K562 (cell line): Measurements from ENCODE around the gene ADM2. TPM values are rescaled to one million over a fixed set of nuclear protein-coding genes. Genes with fewer than 3 reads are reported as not detected.

ENCODE experiments used
- AFF4 ChIP-seq: sonication (generic); formaldehyde crosslinking; IDR thresholded peaks from 2 replicates; pipeline ENCODE4 v1.8.0; 2023; ENCODE audit warnings: mild to moderate bottlenecking, missing genetic modification reagents
- BRF2 ChIP-seq: IDR thresholded peaks from 3 replicates; pipeline ENCODE4 v1.6.1; 2011; ENCODE audit warnings: borderline replicate concordance, mild to moderate bottlenecking; ENCODE audit not compliant: insufficient read length, insufficient read depth
- EHMT2 ChIP-seq: fragments of 450-650 bp; IDR thresholded peaks from 2 replicates; pipeline ENCODE4 v1.6.1; 2018; ENCODE audit warnings: antibody characterized with exemption
- ESRRB ChIP-seq: fragments of 250-450 bp; sonication (Bioruptor Pico); IDR thresholded peaks from 2 replicates; pipeline ENCODE4 v1.5.0; 2020; ENCODE audit warnings: mild to moderate bottlenecking, moderate library complexity, borderline replicate concordance
- HMGN3 ChIP-seq: IDR thresholded peaks from 2 replicates; pipeline ENCODE4 v1.6.1; 2011; ENCODE audit warnings: borderline replicate concordance, low read depth, mild to moderate bottlenecking, mixed read lengths, low read length; ENCODE audit not compliant: insufficient read length; ENCODE audit errors: extremely low read depth
- PATZ1 ChIP-seq: fragments of 250-450 bp; sonication (Bioruptor Pico); IDR thresholded peaks from 2 replicates; pipeline ENCODE4 v1.5.0; 2020; ENCODE audit warnings: mild to moderate bottlenecking, borderline replicate concordance
- RAD51 ChIP-seq: fragments of 450-650 bp; IDR thresholded peaks from 2 replicates; pipeline ENCODE4 v1.7.1; 2016; ENCODE audit warnings: low read depth, mild to moderate bottlenecking, borderline replicate concordance
- RBFOX2 ChIP-seq: fragments of 200-400 bp; formaldehyde crosslinking; IDR thresholded peaks from 2 replicates; pipeline ENCODE4 v1.6.1; 2017; ENCODE audit warnings: low read depth, mild to moderate bottlenecking, low read length, moderate library complexity
- TARDBP ChIP-seq: fragments of 450-650 bp; IDR thresholded peaks from 2 replicates; pipeline ENCODE4 v1.6.1; 2016
- ZMIZ1 ChIP-seq, 2 experiments: fragments of 150-350 bp in 1 of 2; IDR thresholded peaks; 2 replicates each; pipeline ENCODE4 v1.6.1; 2012 to 2016; ENCODE audit warnings: low read depth in 2 of 2, low read length in 2 of 2, mild to moderate bottlenecking in 1 of 2, moderate library complexity in 1 of 2
- ZNF134 ChIP-seq: fragments of 250-450 bp; sonication (Bioruptor Pico); conservative IDR thresholded peaks from 2 replicates; pipeline ENCODE4 v1.4.0; 2020
- ZNF395 ChIP-seq: fragments of 200-800 bp; sonication (Bioruptor generic); IDR thresholded peaks from 2 replicates; pipeline ENCODE4 v1.6.1; 2017; ENCODE audit warnings: missing genetic modification characterization, missing compliant biosample characterization
- ZNF696 ChIP-seq: fragments of 250-450 bp; sonication (Bioruptor Pico); conservative IDR thresholded peaks from 2 replicates; pipeline ENCODE4 v1.4.0; 2020; ENCODE audit warnings: mild to moderate bottlenecking, moderate library complexity
- polyA plus RNA-seq, 8 experiments: library from polyadenylated mRNA; depleted of rRNA in 4 of 8; stranded (reverse) in 5 of 8; unstranded in 3 of 8; fragments of >200 nt; fragmentation: Nextera tagmentation in 2 of 8; fragmentation: Illumina TruSeq in 1 of 8; extraction: Ambion mirVana in 2 of 8; extraction: Trizol in 1 of 8; gene quantifications; 2 replicates each; pipeline versions ENCODE4 v1.2.1 to v1.2.3, GENCODE V29; 2011 to 2014; ENCODE audit warnings: inconsistent platforms in 1 of 8, missing spikeins in 1 of 8
- total RNA-seq, 7 experiments: library from RNA; depleted of rRNA in 6 of 7; stranded (reverse); fragments of >200 nt in 6 of 7; fragmentation: Illumina TruSeq in 2 of 7; extraction: Trizol in 2 of 7; gene quantifications; 2 replicates each; pipeline versions ENCODE4 v1.2.1 to v1.2.3, GENCODE V29; 2011 to 2021; ENCODE audit warnings: low replicate concordance in 1 of 7

ADM2 gene
- total and polyA plus RNA-seq, 9 of the 15 experiments (the other 6 are each of a cell fraction or from before 2014, with no cell fraction given), result 0.11 to 5.1 (median 0.38) TPM

GRCh38 chr22:50523806-50524675 lies 42.7 kb downstream of the ADM2 start (continued):
- no peak for TF ChIP-seq ZMIZ1 (IDR thresholded peaks at IDR 0.05; ENCODE audit: low read depth in 2 of 2, low read length in 2 of 2)
- no peak for TF ChIP-seq RAD51
- TF ChIP-seq ZNF696 (CRISPR knock-in tag), result no peak
- 0 out of 2 replicates have a peak, but pooled peaks have one; percentile 59 for TF ChIP-seq AFF4 (CRISPR knock-in tag)
- TF ChIP-seq RBFOX2, result peak; percentile 55
- no peak for TF ChIP-seq BRF2
- no peak for TF ChIP-seq HMGN3
- TF ChIP-seq ZNF134 (CRISPR knock-in tag), result no peak
- no peak for TF ChIP-seq EHMT2
- no peak for TF ChIP-seq TARDBP
- TF ChIP-seq PATZ1 (CRISPR knock-in tag), result no peak
- TF ChIP-seq ZNF395, result no peak
- no peak for TF ChIP-seq ESRRB (CRISPR knock-in tag)
